Measurements from ENCODE around the gene TERC.

Gene TERC

DNA sequence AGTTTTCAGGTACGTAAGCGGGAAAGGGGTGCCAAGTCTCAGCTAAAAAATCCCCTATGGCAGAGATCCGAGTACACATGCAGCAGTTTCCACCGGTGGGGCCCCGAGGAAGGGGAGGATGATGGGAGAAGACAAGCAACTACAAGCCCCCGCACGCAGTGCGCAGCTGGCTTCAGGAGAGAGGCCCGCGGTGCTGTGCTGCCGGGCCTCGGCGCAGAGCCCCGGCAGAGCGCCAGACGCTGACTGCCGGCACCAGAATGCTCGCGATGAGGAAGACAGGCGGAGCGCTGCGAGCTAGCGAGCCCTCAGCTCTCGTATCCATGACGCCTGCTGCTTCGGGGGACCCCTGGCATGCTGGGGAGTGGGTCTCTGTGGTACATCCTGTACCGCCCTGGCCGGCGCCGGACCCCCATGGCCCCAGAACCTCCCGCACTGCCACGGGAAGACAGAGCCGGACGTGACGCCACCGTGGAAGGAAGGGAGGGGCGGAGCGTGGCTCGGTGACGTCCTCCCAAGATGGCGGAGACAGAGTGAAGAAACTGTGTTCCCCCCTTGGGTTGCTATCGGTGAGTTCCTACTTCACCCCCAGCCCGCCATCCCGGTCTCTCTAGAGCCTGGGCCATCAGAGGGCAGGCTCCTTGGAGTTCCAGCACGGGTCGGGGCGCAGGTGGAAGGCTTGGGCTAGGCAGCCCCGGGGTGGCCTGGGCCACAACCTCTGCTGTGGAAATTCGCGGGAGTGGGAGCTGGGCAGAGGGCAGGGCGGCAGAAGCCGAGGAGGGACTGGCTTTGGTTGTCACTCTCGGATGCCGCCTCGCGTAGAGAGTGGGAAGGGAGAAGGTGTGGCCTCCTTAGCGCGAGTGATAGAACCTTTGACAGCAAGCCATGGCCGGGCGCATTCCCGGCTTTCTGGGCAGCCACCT is 8.3 kb upstream of the TERC start, which contains the start of gene MYNN:
MYNN (plus strand) TSS at position 500 of the 920 bp plus-strand sequence. CDS start 900 bp downstream, outside the sequence.
- peaks cover 26% of the 10 kb centered on the region for H3K79me2 ChIP-seq (ENCODE audit: insufficient read depth, low read depth)
- H3K4me3 ChIP-seq (IDR thresholded peaks at IDR 0.05; ENCODE audit: insufficient read depth, low read depth, low read length), result peak within 1 kb of the TSS; percentile 94
- H4K20me1 ChIP-seq (ENCODE audit: insufficient read depth), result no peaks in the 10 kb centered on the region
- TF ChIP-seq CTCF (conservative IDR thresholded peaks at IDR 0.05; ENCODE audit: low read depth, low read length), result peak; percentile 44; the same call in 1 of the 2 replicates
- no peaks in the 10 kb centered on the region for H3K36me3 ChIP-seq (ENCODE audit: insufficient read depth)
- peak within 1 kb of the TSS; percentile 89 for H3K27ac ChIP-seq
- H2AFZ ChIP-seq (ENCODE audit: low read depth), result peak within 1 kb of the TSS; percentile 86
- peaks cover 21% of the 10 kb centered on the region for H3K4me1 ChIP-seq (ENCODE audit: low read depth, poor library complexity, severe bottlenecking)
- peak within 1 kb of the TSS; percentile 59 for H3K4me2 ChIP-seq
- peak within 1 kb of the TSS; percentile 97 for H3K9ac ChIP-seq
- no peaks in the 10 kb centered on the region for H3K27me3 ChIP-seq (ENCODE audit: insufficient read depth, low read depth)

GRCh38 chr3:169772305-169772896 is 7.5 kb upstream of the TERC start:
- Histone ChIP-seq H4K20me1 (ENCODE audit: insufficient read depth) (no peaks in the 10 kb centered on the region), H2AFZ (ENCODE audit: low read depth) (peak overlapping the region; percentile 86), H3K4me2 (peak overlapping the region; percentile 59), H3K9ac (peak overlapping the region; percentile 97), H3K27me3 (ENCODE audit: insufficient read depth, low read depth) (no peaks in the 10 kb centered on the region), H3K4me3 (IDR thresholded peaks at IDR 0.05; ENCODE audit: insufficient read depth, low read depth, low read length) (peak overlapping the region; percentile 94), H3K79me2 (ENCODE audit: insufficient read depth, low read depth) (peaks cover 26% of the 10 kb centered on the region), H3K36me3 (ENCODE audit: insufficient read depth) (no peaks in the 10 kb centered on the region), H3K27ac (peak overlapping the region; percentile 89), H3K4me1 (ENCODE audit: low read depth, poor library complexity, severe bottlenecking) (peaks cover 21% of the 10 kb centered on the region)
- 0 out of 2 replicates have a peak, but pooled peaks have one; percentile 8 for TF ChIP-seq CTCF (conservative IDR thresholded peaks at IDR 0.05; ENCODE audit: low read depth, low read length)

GRCh38 chr3:169771497-169772304 is 6.8 kb upstream of the TERC start:
- H3K9ac ChIP-seq, result peak overlapping the region; percentile 97
- H3K4me3 ChIP-seq (IDR thresholded peaks at IDR 0.05; ENCODE audit: insufficient read depth, low read depth, low read length), result peak overlapping the region; percentile 94
- peaks cover 26% of the 10 kb centered on the region for H3K79me2 ChIP-seq (ENCODE audit: insufficient read depth, low read depth)
- H3K4me1 ChIP-seq (ENCODE audit: low read depth, poor library complexity, severe bottlenecking), result peaks cover 21% of the 10 kb centered on the region
- peak overlapping the region; percentile 89 for H3K27ac ChIP-seq
- H4K20me1 ChIP-seq (ENCODE audit: insufficient read depth), result no peaks in the 10 kb centered on the region
- peak overlapping the region; percentile 59 for H3K4me2 ChIP-seq
- H2AFZ ChIP-seq (ENCODE audit: low read depth), result peak overlapping the region; percentile 86
- no peaks in the 10 kb centered on the region for H3K36me3 ChIP-seq (ENCODE audit: insufficient read depth)
- TF ChIP-seq CTCF (conservative IDR thresholded peaks at IDR 0.05; ENCODE audit: low read depth, low read length), result peak; percentile 19; the same call in 1 of the 2 replicates
- H3K27me3 ChIP-seq (ENCODE audit: insufficient read depth, low read depth), result no peaks in the 10 kb centered on the region

Measured in KMS-11 (cell line).